ENCODE results near the gene COL16A1. TPM values are rescaled to one million over a fixed set of nuclear protein-coding genes. Genes with fewer than 3 reads are reported as not detected.

The COL16A1 gene
- total RNA-seq, 4 donors from 2014 or later, result 67.2 to 169 (median 149) TPM

GRCh38 chr1:31727195-31727594 is 23.4 kb upstream of the COL16A1 start:
- 100% methylated on average over 1 of the region's 14 CpGs; no CpG with 5 or more reads in 1 of the 2 donors for WGBS, 2 donors (ENCODE audit: low coverage in 1 of 2)
- TF ChIP-seq POLR2A (IDR thresholded peaks at IDR 0.05), result no peak
- TF ChIP-seq POLR2AphosphoS5 (IDR thresholded peaks at IDR 0.05), result no peak
- TF ChIP-seq CTCF (IDR thresholded peaks at IDR 0.05), result no peak
- TF ChIP-seq EP300 (IDR thresholded peaks at IDR 0.05), result no peak
- no peak for ATAC-seq
- Histone ChIP-seq H3K27ac (no peak overlapping the region), H3K9me3 (no peaks in the 10 kb centered on the region), H3K4me1 (no peaks in the 10 kb centered on the region), H3K4me3 (no peak overlapping the region), H3K27me3 (no peaks in the 10 kb centered on the region), H3K36me3 (no peaks in the 10 kb centered on the region)

- H3K9me3 ChIP-seq, result no peaks in the 10 kb centered on the region
- TF ChIP-seq POLR2AphosphoS5 (IDR thresholded peaks at IDR 0.05) (no peak), EP300 (IDR thresholded peaks at IDR 0.05) (no peak), POLR2A (IDR thresholded peaks at IDR 0.05) (no peak), CTCF (IDR thresholded peaks at IDR 0.05) (no peak)
- H3K36me3 ChIP-seq, result no peaks in the 10 kb centered on the region
- 0 to 58% methylated on average over 1 to 2 of the region's 4 CpGs for WGBS, 2 donors (ENCODE audit: low coverage in 1 of 2)
- H3K4me3 ChIP-seq, result no peak overlapping the region
- no peaks in the 10 kb centered on the region for H3K4me1 ChIP-seq
- no peak overlapping the region for H3K27ac ChIP-seq
- H3K27me3 ChIP-seq, result no peaks in the 10 kb centered on the region
- ATAC-seq, result no peak
These were observed 22.9 kb upstream of the COL16A1 start for GRCh38 chr1:31726715-31727114.

GRCh38 chr1:31725777-31726535 is 22.1 kb upstream of the COL16A1 start:
- TF ChIP-seq POLR2AphosphoS5 (IDR thresholded peaks at IDR 0.05) (no peak), POLR2A (IDR thresholded peaks at IDR 0.05) (no peak), CTCF (IDR thresholded peaks at IDR 0.05) (no peak), EP300 (IDR thresholded peaks at IDR 0.05) (no peak)
- H3K4me1 ChIP-seq, result no peaks in the 10 kb centered on the region
- no peak for ATAC-seq
- H3K4me3 ChIP-seq, result no peak overlapping the region
- 71 to 97% methylated on average over 4 to 9 of the region's 12 CpGs for WGBS, 2 donors (ENCODE audit: low coverage in 1 of 2)
- H3K27ac ChIP-seq, result no peak overlapping the region
- H3K27me3 ChIP-seq, result no peaks in the 10 kb centered on the region
- no peaks in the 10 kb centered on the region for H3K9me3 ChIP-seq
- H3K36me3 ChIP-seq, result no peaks in the 10 kb centered on the region

GRCh38 chr1:31725134-31725533 is 21.3 kb upstream of the COL16A1 start:
- WGBS, 2 donors (ENCODE audit: low coverage in 1 of 2), result 100% methylated on average over 3 of the region's 10 CpGs; no CpG with 5 or more reads in 1 of the 2 donors
- Histone ChIP-seq H3K4me1 (no peaks in the 10 kb centered on the region), H3K4me3 (no peak overlapping the region), H3K27me3 (no peaks in the 10 kb centered on the region), H3K27ac (no peak overlapping the region), H3K9me3 (no peaks in the 10 kb centered on the region), H3K36me3 (no peaks in the 10 kb centered on the region)
- ATAC-seq, result no peak
- TF ChIP-seq CTCF (IDR thresholded peaks at IDR 0.05) (no peak), POLR2A (IDR thresholded peaks at IDR 0.05) (no peak)

- no peaks in the 10 kb centered on the region for H3K4me1 ChIP-seq
- no peak overlapping the region for H3K27ac ChIP-seq
- no peak overlapping the region for H3K4me3 ChIP-seq
- H3K27me3 ChIP-seq, result no peaks in the 10 kb centered on the region
- WGBS, 2 donors (ENCODE audit: low coverage in 1 of 2), result 26 to 36% methylated on average over 2 to 3 of the region's 5 CpGs
- TF ChIP-seq CTCF (IDR thresholded peaks at IDR 0.05), result no peak
- TF ChIP-seq POLR2A (IDR thresholded peaks at IDR 0.05), result no peak
- no peak for TF ChIP-seq EP300 (IDR thresholded peaks at IDR 0.05)
- no peak for TF ChIP-seq POLR2AphosphoS5 (IDR thresholded peaks at IDR 0.05)
- no peaks in the 10 kb centered on the region for H3K9me3 ChIP-seq
- no peak for ATAC-seq
- H3K36me3 ChIP-seq, result no peaks in the 10 kb centered on the region
These were observed 20.1 kb upstream of the COL16A1 start for GRCh38 chr1:31723828-31724359.
